Measurements from ENCODE around the gene RIPK3.
"Not testable (repeated sequence)": the region's sequence is repeated elsewhere in the genome, so short reads cannot be mapped to it uniquely, and the experiment has no call there.

The RIPK3 gene

DNA sequence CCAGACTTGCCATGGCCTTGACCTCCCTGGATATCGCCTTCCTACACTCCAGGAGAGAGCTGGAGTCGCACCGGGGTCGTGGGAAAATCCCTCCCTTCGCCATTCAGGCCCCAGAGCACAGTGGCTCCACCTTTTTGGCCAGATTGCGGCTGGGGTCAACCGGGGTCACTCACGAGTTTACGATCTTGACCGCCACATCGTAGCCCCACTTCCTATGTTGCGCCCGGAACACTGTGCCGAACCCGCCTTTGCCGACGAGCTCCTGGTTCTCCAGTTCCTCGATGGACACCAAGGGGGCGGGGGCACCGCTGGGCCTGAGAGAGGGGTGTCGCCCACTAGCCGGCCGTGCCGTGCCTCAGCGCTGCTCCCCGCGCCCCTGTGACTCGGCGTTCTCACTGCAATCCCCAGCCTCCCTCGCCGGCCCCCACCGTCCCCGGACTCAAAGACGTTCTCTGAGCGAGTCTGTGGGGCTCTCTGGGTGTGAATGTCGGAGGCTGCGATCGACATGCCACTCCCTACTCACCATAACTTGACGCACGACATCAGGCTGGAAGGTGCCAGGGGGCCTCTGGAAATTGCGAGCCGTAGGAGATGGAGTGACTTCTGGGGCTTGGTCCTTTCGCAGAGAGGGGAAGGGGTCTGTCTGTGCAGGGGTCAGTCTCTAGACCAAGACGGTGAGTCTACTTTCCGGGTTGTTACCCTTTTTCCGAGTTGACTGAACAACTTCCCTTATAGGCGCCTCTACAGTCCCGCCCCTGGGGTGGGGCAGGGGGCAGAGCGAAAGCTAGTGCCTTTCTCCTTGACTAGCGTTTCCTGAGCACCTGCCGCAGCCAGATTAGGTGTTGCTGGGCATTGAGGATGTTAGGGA lies at the start of gene RIPK3:
TSS of gene RIPK3 (minus strand) at position 708 of the 868 bp plus-strand sequence. CDS start at position 543, 165 bp downstream.
- peak; percentile 54 for DNase-seq (ENCODE audit: low read depth)

DNA sequence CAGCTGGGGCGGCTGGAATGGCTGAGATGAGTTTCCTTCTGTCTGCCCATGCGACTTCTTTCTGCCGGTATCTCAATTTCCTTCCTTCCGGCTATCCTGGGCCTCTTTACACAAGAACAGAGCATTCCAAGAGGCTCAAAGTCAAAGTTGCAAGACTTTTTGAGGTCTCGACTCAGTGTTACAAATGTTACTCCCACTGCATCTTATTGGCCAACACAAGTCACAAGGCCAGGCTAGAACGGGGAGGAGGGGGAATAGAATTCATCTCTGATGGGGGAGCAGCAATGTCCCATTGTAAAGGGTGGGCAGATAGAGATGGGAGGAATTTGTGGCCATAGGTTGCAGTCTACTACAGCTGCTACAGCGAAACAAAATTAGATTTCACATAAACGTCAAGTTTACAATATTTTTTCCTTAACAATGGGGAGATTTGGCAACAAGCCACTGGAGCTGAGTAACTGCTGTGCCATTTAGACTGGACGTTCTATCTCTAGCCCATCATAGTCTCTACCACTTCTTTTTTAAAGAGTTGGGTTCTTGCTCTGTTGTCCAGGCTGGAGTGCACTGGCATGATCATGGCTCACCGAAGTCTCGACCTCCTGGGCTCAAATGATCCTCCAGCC lies 49.5 kb upstream of the RIPK3 start:
- no peak for DNase-seq (ENCODE audit: low read depth)

DNA sequence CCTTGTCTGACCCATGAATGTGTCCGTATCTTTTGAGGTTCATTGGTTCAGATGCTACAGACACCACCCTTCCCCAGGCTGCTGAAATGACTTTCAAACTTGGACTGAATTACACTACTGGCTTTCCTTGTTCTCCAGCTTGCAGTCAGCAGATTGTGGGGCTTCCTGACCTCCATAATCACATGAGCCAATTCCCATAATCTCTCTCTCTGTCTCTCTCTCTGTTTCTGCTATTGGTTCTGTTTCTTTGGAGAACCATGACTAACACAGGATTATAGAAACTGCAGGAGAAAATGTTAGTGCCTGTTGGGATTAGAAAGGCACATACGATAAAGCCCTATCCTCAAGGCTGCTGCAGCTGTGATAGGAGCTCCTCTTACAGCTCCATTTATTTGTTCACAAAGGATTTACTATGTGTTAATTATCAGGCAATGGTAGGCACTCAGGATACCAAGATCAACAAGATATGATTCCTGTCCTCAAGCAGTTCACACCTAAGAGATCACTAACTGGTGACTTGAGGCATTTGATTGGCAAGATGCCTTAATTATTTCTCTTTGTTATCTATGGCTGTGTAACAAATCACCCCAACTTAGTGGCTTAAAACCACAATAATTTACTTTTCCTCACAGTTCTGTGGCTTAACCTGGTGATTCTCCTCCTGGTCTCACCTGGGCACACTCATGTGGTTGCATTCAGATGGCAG lies 48.8 kb upstream of the RIPK3 start:
- DNase-seq (ENCODE audit: low read depth), result no peak

DNA sequence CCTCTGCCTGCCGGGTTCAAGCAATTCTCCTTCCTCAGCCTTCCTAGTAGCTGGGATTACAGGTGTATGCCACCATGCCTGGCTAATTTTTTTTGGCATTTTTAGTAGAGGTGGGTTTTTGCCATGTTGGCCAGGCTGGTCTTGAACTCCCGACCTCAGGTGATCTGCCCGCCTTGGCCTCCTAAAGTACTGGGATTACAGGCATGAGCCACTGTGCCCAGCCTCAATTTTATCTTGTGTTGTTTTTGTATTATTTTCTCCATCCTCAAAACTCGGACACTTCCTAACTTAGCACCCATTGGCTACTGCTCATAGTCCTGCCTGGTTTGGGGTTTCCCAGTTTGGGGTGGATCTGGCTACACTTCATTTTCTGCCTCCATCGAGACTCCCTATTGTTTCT lies 47.8 kb upstream of the RIPK3 start:
- not testable (repeated sequence) for DNase-seq (ENCODE audit: low read depth)

DNA sequence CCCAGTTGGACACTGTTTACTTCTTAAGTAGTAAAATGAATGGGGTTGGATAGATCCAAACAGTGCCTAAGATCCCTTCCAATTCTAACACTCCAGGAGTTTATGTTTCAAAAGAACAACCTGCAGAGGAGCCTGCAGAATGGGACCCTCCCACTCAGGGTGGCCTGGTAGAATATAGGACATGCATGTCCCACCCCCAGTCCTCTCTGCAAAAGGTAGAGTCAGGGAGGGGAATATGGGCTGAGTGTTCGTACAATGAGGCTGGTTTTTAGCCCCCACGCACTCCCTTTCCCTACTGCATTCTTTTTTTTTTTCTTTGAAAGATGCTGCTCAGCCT lies 47.2 kb upstream of the RIPK3 start:
- no peak for DNase-seq (ENCODE audit: low read depth)

DNA sequence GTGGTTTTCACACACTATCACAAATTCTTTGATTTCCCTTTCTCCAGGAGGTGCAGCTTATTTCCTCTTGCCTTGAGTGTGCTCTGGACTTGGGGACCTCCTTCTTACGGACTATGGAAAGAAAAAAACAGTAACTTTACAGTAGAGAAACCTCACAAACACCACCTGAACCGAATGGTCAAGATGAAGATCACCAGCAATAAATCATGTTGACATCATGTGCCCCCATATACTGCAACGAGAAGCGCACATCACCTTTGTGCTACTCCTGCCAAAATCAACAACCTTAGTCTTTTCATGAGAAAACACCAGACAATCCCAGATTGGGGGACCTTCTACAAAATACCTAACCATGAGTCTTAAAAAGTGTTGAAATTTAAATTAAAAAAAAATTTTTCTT lies 45.7 kb upstream of the RIPK3 start:
- no peak for DNase-seq (ENCODE audit: low read depth)

DNA sequence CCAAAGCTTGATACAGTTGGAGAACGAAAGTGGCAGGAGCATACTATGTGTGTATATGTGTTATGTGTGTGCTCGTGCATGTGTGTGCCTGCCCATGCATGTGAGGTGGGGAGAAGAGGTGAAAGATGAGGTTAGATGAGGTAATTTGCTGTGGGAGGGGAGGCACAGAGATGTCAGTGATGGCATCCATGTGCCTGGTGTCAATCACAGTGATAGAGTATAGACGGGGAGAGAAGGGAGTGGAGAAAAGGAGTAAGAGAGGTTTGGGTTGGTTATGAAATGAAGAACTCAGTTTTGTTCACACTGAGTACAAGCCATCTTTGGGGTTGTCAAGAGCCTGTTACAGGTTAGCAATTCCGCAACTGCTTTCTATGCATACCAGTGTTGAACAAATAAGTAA lies 44.4 kb upstream of the RIPK3 start:
- no peak for DNase-seq (ENCODE audit: low read depth)

DNA sequence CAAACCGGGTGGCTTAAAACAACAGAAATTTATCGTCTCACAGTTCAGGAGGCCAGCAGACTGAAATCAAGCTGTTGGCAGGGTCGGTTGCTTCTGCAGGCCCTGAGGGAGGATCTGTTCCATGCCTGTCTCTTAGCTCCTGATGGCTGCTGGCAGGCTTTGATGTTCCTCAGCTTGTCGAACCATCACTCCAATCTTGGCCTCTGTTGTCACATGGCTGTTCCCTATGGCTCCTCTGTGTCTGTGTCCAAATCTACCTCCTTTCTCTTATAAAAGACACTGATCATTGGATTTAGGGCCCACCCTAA lies 42.2 kb upstream of the RIPK3 start:
- no peak for DNase-seq (ENCODE audit: low read depth)

DNA sequence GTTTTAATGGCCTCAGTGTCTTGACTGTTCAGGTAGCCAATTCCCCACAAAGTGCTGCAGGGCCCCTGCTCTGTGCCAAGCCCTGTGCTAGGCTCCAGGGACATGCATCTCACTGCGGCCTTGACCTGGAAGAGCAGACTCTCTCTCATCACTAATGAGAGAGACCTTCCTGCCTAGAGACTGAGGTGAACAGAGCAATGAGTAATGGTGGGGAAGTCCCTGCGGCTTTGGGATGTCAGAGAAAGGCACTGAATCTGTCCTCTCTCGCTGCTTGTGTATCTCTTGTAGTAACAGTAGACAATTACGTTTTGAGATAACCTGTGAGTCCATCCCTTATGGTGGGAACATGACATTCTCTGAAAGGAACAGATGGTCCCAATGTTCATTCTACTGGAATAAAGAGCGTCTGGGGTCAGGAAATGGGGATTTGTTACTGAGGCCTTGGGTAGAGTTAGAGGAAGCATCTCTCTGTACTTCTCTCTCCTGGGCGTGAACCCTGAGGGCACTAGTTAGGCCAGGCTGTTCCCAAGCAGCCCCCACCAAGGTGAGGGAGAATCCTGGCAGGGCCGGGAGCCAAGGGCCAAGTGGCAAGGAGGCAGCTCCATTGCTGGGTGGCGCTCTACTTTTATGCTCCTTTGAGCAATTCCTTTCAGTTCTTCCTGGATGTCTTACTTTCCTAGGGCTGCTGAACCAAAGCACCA lies 41.7 kb upstream of the RIPK3 start:
- DNase-seq (ENCODE audit: low read depth), result no peak

DNA sequence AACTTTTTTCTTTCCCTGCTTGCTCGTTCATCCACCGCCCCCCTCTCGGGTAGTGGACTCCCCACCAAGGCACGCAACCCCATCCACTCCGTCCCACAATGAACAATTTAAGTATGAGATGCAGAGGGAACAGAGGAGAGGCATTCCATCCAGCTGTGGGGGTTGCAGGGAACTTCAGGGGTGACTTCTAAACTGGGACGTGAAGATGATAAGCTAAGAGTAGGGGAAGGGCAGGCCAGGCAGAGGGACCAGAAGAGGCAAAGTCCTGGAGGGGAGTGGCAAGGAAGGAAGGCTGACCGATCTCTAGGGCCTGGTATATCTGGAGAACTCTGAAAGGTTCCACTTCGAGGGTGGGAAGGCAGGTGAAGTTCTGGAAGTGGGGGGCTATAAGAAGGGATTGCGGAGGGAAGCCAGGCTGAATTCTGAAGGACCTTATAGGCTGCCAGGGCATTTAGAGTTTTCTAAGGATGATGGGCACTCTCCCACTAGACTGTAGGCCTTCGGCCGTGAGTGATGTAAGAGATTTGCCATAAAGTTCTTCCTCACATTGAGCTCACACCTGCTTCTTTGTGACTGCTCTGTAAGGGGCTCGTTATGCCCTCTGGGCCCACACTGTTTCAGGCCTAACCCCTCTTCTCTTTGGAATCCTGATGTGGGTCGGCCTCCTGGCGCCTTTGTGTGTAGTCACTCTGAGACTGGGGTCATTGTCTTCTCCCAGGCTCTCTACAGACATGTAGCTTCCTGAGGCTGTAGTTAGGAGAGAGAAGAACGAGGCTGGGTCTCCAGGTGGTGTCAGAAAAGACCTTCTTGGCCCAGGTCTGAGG lies 40.3 kb upstream of the RIPK3 start:
- no peak for DNase-seq (ENCODE audit: low read depth)

DNA sequence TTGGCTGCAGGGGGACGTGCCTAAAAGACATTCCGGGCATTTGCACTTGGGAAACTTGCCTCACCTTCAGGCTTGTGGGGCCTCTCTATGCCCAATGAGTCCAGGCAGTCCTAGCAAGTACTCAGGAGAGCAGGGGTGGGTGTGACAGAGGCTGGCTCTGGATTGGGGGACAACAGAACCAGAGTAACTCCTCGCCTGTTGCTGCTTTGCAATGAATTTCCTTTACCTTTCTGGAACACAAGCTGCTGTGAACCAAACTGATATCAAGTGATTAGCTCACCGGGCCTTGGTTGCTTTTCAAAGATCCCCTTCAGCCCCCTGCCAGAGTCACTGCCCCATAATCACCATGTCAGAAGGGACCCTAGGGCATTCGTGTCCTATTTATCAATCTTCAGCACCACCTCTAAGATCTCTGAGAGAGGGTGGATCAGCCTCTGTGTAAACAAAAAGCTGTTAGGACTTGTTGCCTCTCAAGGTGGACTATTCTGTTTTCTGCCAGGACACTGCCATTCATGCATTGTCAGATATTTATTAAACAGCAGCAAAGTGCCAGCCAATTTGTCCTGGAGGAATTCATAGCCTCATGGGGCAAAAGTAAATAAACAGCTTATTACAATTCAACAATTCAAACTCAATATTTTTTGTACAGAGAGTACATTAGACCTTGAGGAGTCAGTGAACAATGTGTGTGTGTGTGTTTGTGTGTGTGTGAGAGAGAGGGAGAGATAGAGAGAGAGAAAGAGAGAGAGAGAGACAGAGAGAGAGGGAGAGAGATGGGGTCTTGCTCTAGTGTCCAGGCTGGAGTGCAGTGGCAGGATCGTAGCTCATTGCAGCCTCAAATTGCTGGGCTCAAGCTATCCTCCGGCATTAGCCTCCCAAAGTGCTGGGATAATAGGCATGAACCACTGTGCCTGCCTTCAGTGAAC lies 39.5 kb upstream of the RIPK3 start:
- no peak for DNase-seq (ENCODE audit: low read depth)

DNA sequence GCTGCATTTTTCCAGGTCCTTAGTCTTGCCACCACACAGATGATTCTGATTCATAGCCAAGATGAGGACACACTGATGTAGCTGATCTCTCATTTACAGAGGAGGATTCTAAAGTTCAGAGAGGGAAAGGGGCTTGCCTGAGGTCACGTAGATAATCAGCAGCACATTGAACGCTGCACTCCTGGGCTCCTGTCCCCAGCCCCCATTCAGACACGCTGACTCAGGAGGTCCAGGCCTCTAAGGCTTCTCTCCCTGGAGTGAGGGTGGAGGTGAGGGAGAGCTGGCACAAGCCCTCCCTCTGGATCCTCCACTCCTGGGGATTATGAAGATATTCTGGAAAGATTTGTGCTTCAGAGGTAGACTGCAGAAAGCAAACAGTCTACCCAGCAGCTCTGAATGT lies 38.5 kb upstream of the RIPK3 start:
- no peak for DNase-seq (ENCODE audit: low read depth)

DNA sequence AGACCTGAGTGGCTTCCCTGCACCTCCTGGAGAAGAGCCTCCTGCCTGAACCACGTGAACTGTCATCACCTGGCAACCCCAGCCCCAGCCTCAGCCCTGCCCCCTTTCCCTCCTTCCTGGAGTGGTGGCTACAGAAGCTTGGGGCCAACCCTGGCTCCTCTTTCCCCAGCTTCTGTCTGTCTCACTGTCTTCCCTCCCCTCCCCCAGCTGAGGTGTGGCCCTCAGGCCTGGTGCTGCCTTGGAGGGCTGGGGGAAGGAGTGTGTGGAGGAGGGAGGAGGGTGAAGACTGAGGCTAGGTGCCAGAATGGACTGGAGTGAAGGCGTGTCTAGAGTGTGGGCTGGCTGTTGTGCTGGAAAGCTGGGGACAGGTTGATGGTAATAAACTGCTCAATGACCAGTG lies 37.9 kb upstream of the RIPK3 start:
- DNase-seq (ENCODE audit: low read depth), result no peak

DNA sequence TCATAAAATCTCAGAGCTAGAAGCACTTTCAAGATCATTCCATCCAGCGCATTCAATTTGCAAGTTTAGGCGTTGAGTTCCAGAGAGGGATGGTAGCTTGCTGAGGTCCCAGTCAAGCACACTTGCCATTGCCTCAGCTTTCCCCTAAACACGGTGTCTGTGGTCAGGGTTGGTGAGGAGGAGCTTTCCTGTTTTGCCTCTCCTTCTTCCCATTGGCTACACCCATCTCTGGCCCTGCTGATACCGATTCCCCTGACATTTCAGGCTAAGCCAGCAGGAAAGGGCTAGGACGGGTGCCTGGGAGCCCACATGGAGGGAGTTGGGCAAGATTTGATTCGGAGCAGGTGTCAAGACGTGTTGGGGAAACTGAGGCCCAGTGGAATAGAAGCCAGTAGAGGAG lies 37.3 kb upstream of the RIPK3 start:
- DNase-seq (ENCODE audit: low read depth), result no peak

DNA sequence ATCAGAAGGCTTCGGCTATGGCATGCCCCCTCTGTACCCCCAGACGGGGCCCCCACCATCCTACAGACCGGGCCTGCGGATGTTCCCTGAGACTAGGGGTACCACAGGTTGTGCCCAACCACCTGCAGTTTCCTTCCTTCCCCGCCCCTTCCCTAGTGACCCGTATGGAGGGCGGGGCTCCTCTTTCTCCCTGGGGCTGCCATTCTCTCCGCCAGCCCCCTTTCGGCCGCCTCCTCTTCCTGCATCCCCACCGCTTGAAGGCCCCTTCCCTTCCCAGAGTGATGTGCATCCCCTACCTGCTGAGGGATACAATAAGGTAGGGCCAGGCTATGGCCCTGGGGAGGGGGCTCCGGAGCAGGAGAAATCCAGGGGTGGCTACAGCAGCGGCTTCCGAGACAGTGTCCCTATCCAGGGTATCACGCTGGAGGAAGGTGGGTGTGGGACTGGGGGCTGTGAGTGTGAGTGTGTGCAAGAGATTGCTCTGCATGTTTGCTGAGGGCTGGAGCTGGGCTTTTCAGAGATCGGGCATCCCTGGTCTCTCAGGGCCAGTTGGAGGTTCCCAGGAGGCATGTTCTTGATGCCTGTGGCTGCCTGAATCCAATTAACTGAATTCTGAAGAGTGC lies 36.8 kb upstream of the RIPK3 start:
- DNase-seq (ENCODE audit: low read depth), result no peak

DNA sequence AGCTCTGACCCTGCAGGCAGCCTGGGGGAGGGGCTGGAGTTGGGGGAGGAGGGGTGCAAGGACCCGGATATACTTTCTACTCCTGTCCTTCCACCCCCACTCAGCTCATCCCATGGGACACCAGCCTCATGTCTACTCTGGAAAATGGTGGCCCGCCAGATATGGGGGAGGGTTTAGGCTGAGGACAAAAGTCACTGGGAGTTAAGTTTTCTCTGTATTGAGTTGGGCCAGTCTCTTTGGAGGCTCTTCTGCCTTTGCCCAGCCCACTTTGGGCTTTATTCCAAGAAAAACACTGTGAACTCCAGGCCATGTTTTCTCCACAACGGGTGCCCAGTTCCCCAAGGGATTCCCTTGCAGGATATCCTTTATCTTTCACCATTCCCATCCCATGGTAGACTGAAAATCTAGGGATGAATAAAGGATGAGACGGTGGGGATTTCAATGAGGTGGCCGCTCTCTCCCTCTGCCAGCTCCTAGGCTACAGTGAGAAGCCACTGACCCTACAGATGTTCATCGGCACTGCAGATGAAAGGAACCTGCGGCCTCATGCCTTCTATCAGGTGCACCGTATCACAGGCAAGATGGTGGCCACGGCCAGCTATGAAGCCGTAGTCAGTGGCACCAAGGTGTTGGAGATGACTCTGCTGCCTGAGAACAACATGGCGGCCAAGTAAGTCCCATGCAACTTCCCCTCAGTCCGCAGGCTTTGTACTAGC lies 33.1 kb upstream of the RIPK3 start:
- no peak for DNase-seq (ENCODE audit: low read depth)

DNA sequence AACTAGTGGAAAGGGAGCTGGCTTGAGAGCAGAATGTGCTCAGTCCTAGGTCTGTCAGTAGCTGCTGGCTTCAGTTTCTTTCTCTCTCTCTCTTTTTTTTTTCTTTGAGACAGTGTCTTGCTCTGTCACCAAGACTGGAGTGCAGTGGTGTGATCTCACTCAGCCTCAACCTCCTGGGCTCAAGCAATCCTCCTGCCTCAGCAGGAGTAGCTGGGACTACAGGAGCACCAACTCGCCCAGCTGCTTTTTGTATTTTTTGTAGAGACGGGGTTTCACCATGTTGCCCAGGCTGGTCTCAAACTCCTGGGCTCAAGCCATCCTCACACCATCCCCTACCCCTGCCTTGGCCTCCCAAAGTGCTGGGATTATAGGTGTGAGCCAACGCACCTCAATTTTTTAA lies 31.8 kb upstream of the RIPK3 start:
- not testable (repeated sequence) for DNase-seq (ENCODE audit: low read depth)

DNA sequence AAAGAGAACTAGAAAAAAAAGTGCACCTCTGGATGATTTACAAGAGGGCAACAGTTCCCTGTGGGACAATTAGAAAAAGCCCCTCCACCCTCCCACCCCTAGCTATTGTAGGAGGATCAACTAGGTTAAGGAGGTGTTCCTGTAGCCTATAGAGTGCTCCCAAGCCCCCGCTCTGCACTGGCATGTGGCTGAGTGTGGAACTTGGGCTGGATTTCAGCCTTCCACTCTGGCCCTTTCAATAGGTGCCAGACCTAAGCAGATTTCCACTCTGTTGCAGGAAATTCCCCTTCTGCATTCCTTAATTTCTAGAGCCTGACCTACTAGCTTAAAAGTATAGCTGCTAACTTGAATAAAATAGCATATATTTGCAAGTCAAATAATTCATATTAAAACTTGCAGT lies 31.0 kb upstream of the RIPK3 start:
- no peak for DNase-seq (ENCODE audit: low read depth)

DNA sequence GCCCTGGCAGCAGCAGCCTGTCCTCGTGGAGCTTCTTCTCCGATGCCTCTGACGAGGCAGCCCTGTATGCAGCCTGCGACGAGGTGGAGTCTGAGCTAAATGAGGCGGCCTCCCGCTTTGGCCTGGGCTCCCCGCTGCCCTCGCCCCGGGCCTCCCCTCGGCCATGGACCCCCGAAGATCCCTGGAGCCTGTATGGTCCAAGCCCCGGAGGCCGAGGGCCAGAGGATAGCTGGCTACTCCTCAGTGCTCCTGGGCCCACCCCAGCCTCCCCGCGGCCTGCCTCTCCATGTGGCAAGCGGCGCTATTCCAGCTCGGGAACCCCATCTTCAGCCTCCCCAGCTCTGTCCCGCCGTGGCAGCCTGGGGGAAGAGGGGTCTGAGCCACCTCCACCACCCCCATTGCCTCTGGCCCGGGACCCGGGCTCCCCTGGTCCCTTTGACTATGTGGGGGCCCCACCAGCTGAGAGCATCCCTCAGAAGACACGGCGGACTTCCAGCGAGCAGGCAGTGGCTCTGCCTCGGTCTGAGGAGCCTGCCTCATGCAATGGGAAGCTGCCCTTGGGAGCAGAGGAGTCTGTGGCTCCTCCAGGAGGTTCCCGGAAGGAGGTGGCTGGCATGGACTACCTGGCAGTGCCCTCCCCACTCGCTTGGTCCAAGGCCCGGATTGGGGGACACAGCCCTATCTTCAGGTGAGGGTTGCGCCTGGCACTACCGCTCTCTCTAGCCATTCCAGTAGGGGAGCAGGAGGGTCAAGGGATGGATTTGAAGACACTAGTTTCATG lies 30.3 kb upstream of the RIPK3 start:
- no peak for DNase-seq (ENCODE audit: low read depth)
